Endodermal cell (in vitro differentiated cells): Measurements from ENCODE around the gene APEH. TPM values are rescaled to one million over a fixed set of nuclear protein-coding genes. Genes with fewer than 3 reads are reported as not detected.
A peak's percentile ranks its signal among the peaks of the same experiment; 100 is the strongest.
"Not testable (repeated sequence)": the region's sequence is repeated elsewhere in the genome, so short reads cannot be mapped to it uniquely, and the experiment has no call there.

Experiments
- DNase-seq: peaks from one replicate; pipeline ENCODE4 v3.0.0-alpha.2; 2017
- H3K27ac ChIP-seq: 2 replicates; pipeline ENCODE4 v1.5.1; 2013; ENCODE audit warnings: mild to moderate bottlenecking, low read depth, low read length, moderate library complexity
- H3K27me3 ChIP-seq: 2 replicates; pipeline ENCODE4 v1.6.1; 2013; ENCODE audit warnings: mild to moderate bottlenecking, low read length, moderate library complexity; ENCODE audit not compliant: insufficient read depth, control insufficient read depth, poor library complexity, severe bottlenecking
- H3K36me3 ChIP-seq: 2 replicates; pipeline ENCODE4 v1.7.0; 2013; ENCODE audit warnings: mild to moderate bottlenecking, low read length, moderate library complexity; ENCODE audit not compliant: control insufficient read depth, insufficient read depth
- H3K4me1 ChIP-seq: one replicate; pipeline ENCODE4 v1.7.0; 2013; ENCODE audit warnings: low read length; ENCODE audit not compliant: control insufficient read depth, insufficient read depth
- H3K4me3 ChIP-seq: 2 replicates; pipeline ENCODE4 v1.5.1; 2013; ENCODE audit warnings: mild to moderate bottlenecking, low read length, moderate library complexity
- H3K9ac ChIP-seq: 2 replicates; pipeline ENCODE4 v1.6.1; 2013; ENCODE audit warnings: mild to moderate bottlenecking, low read length, moderate library complexity; ENCODE audit not compliant: poor library complexity, severe bottlenecking; ENCODE audit errors: extremely low read depth
- H3K9me3 ChIP-seq: 2 replicates; pipeline ENCODE4 v1.6.1; 2013; ENCODE audit warnings: mild to moderate bottlenecking, low read length, moderate library complexity; ENCODE audit not compliant: control insufficient read depth
- H3K27ac Mint-ChIP-seq: 2 replicates; pipeline ENCODE4 v1.8.0; 2020; ENCODE audit warnings: mixed read lengths
- H3K27me3 Mint-ChIP-seq: 2 replicates; pipeline ENCODE4 v1.8.0; 2021; ENCODE audit warnings: mild to moderate bottlenecking, mixed read lengths; ENCODE audit not compliant: insufficient read depth
- H3K36me3 Mint-ChIP-seq: 2 replicates; pipeline ENCODE4 v1.8.0; 2020; ENCODE audit warnings: low read depth, mixed read lengths
- H3K4me1 Mint-ChIP-seq: 2 replicates; pipeline ENCODE4 v1.8.0; 2020; ENCODE audit warnings: mixed read lengths
- H3K4me3 Mint-ChIP-seq: 2 replicates; pipeline ENCODE4 v1.8.0; 2020; ENCODE audit warnings: mild to moderate bottlenecking, moderate library complexity, mixed read lengths
- H3K9me3 Mint-ChIP-seq: 2 replicates; pipeline ENCODE4 v1.8.0; 2020; ENCODE audit warnings: mild to moderate bottlenecking, mixed read lengths
- CTCF ChIP-seq: fragments of 200-600 bp; sonication (generic); conservative IDR thresholded peaks from 2 replicates; pipeline ENCODE4 v1.5.0; 2021; ENCODE audit warnings: antibody characterized with exemption, mild to moderate bottlenecking
- WGBS, 2 experiments: methylation state at CpG; one replicate each; pipeline versions ENCODE4 v1.1.5 to v1.1.7; 2013; ENCODE audit warnings: missing lambda C conversion rate in 2 of 2, mixed read lengths in 1 of 2; ENCODE audit not compliant: insufficient coverage in 1 of 2, insufficient read length in 1 of 2; 5-methylcytosine and 5-hydroxymethylcytosine counted together
- total RNA-seq, 2 donors: library from RNA; stranded (reverse); fragmentation: NEBNext Ultra II Directional in 1 of 2; extraction: Animal tissue kit (Norgen Biotek cat#: 25700) in 1 of 2; gene quantifications; 2 replicates in 1 of 2; 3 replicates in 1 of 2; pipeline ENCODE4 v1.2.1, GENCODE V29; 2021

Gene APEH
- total RNA-seq, 2 donors from 2014 or later, result 188 to 216 TPM

GRCh38 chr3:49689046-49689907 is 15.1 kb downstream of the APEH start, which contains the start of the genes MST1 and RNF123:
TSS of gene MST1 (minus strand) at chr3:49689474. CDS start at chr3:49688691, 783 bp downstream.
TSS of gene RNF123 (plus strand) at chr3:49689557. CDS start at chr3:49691166, 1,609 bp downstream.
- peak; percentile 98 for DNase-seq
- Mint-ChIP-seq H3K4me3 (peak within 1 kb of the TSS; percentile 93), H3K4me1 (peaks cover 20% of the 10 kb centered on the region), H3K9me3 (no peaks in the 10 kb centered on the region), H3K27me3 (no peaks in the 10 kb centered on the region), H3K36me3 (peaks cover 8% of the 10 kb centered on the region), H3K27ac (peak within 1 kb of the TSS; percentile 97)
- Histone ChIP-seq H3K9ac (peak within 1 kb of the TSS; percentile 56), H3K27me3 (no peaks in the 10 kb centered on the region), H3K27ac (no peak within 1 kb of the TSS), H3K4me1 (no peaks in the 10 kb centered on the region), H3K9me3 (no peaks in the 10 kb centered on the region), H3K4me3 (peak within 1 kb of the TSS; percentile 94), H3K36me3 (no peaks in the 10 kb centered on the region)
- TF ChIP-seq CTCF, result peak; percentile 55
- 6 to 7% methylated on average over 19 to 66 of the region's 66 CpGs for WGBS, 2 experiments

GRCh38 chr3:49689908-49690624 is 15.9 kb downstream of the APEH start:
- H3K9me3 ChIP-seq, H3K9me3 Mint-ChIP-seq, H3K36me3 Mint-ChIP-seq, H3K27me3 Mint-ChIP-seq, H3K36me3 ChIP-seq, DNase-seq, H3K4me1 ChIP-seq, H3K27me3 ChIP-seq, H3K27ac ChIP-seq: not testable (repeated sequence)
- peak overlapping the region; percentile 94 for H3K4me3 ChIP-seq
- Mint-ChIP-seq H3K27ac (peak overlapping the region; percentile 97), H3K4me1 (peaks cover 20% of the 10 kb centered on the region), H3K4me3 (peak overlapping the region; percentile 93)
- WGBS, 2 experiments, result 0 to 15% methylated on average over 3 to 16 of the region's 16 CpGs
- peak overlapping the region; percentile 56 for H3K9ac ChIP-seq

GRCh38 chr3:49690856-49691255 is 16.7 kb downstream of the APEH start:
- not testable (repeated sequence) for H3K9ac ChIP-seq, H3K36me3 ChIP-seq, H3K9me3 ChIP-seq, H3K27ac Mint-ChIP-seq, H3K4me3 ChIP-seq, H3K27ac ChIP-seq, H3K9me3 Mint-ChIP-seq, H3K36me3 Mint-ChIP-seq, H3K27me3 ChIP-seq, DNase-seq, H3K4me1 ChIP-seq, H3K27me3 Mint-ChIP-seq
- Mint-ChIP-seq H3K4me3 (peak overlapping the region; percentile 93), H3K4me1 (peaks cover 20% of the 10 kb centered on the region)
- 91 to 100% methylated on average over 2 to 3 of the region's 3 CpGs for WGBS, 2 experiments

- 94 to 100% methylated on average over 2 to 3 of the region's 3 CpGs for WGBS, 2 experiments
- H3K4me1 Mint-ChIP-seq, result peaks cover 20% of the 10 kb centered on the region
- H3K9ac ChIP-seq, H3K4me3 ChIP-seq, H3K4me3 Mint-ChIP-seq, DNase-seq, H3K9me3 Mint-ChIP-seq, H3K27me3 ChIP-seq, H3K9me3 ChIP-seq, H3K27me3 Mint-ChIP-seq, H3K36me3 ChIP-seq, H3K27ac ChIP-seq, H3K4me1 ChIP-seq, H3K36me3 Mint-ChIP-seq, H3K27ac Mint-ChIP-seq: not testable (repeated sequence)
Observed at GRCh38 chr3:49691481-49691880, 17.3 kb downstream of the APEH start.

GRCh38 chr3:49694409-49695070 is 20.4 kb downstream of the APEH start:
- H3K9me3 ChIP-seq, H3K27me3 ChIP-seq, DNase-seq, H3K27ac ChIP-seq, H3K4me3 Mint-ChIP-seq, H3K9me3 Mint-ChIP-seq, H3K4me3 ChIP-seq, H3K9ac ChIP-seq, H3K27ac Mint-ChIP-seq, H3K27me3 Mint-ChIP-seq, H3K36me3 ChIP-seq, H3K36me3 Mint-ChIP-seq, H3K4me1 ChIP-seq, H3K4me1 Mint-ChIP-seq: not testable (repeated sequence)
- WGBS, 2 experiments, result 74% methylated on average over 4 to 6 of the region's 6 CpGs
